ENCODE results near the gene HSPA1A. TPM values are rescaled to one million over a fixed set of nuclear protein-coding genes. Genes with fewer than 3 reads are reported as not detected.

Gene HSPA1A
- total and polyA plus RNA-seq, 2 donors (not counting 1 experiment from before 2014, with no cell fraction given) = 66.3 to 70.0 TPM

- H3K36me3 ChIP-seq (ENCODE audit: control insufficient read depth, insufficient read depth, low read length) = peaks cover 2% of the 10 kb centered on the region
Observed at GRCh38 chr6:31844507-31844906, 29.2 kb downstream of the HSPA1A start.

DNA sequence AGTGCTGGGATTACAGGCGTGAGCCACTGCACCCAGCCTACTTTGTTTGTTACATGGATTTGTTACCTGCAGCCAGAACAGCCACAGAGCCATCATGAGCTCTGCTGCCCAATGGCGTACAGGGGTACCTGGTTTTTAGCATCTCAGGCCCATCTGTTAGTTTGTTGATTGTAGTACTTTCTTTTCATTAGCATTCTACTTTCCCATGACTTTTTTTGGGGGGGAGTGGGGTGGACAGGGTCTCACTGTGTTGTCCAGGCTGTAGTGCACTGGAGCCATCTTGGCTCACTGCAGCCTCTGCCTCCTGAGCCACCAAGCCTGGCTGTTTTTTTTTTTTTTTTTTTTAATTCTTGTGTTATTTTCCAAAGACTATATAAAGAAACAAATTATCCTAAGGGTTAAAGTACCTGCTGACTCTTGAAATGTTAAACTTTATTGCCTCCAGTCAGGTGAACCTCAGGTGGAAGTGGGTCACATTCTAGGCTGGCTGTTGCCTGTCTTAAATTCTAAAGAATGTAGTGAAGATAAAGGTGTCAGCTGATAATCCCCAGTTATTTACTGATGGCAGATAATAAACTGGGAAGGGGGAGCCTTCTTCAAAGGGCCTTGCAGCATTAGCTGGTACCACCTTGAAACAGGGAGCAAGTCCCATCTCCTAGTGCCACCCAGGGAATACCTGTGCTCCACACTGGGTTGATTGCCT is 32.1 kb downstream of the HSPA1A start:
- Histone ChIP-seq H4K20me1 (ENCODE audit: control insufficient read depth, extremely low read depth, insufficient read depth, low read length) (no peaks in the 10 kb centered on the region), H3K4me1 (ENCODE audit: control insufficient read depth, extremely low read depth, insufficient read depth, low read length) (no peaks in the 10 kb centered on the region), H3K9ac (ENCODE audit: insufficient read depth, low read length) (no peak overlapping the region), H3K27me3 (ENCODE audit: control insufficient read depth, insufficient read depth, low read length) (no peaks in the 10 kb centered on the region), H3K4me3 (replicated peaks in 1 of 4; ENCODE audit: control extremely low read depth in 1 of 4, insufficient read depth in 1 of 4, low read depth in 3 of 4, low read length in 4 of 4) (no peak overlapping the region), H3K4me2 (ENCODE audit: extremely low read depth, insufficient read depth, low read length) (no peak overlapping the region), H3K79me2 (ENCODE audit: control insufficient read depth, insufficient read depth, low read length) (no peaks in the 10 kb centered on the region), H3K9me3 (ENCODE audit: control insufficient read depth, insufficient read depth, low read depth, low read length) (no peaks in the 10 kb centered on the region), H3K36me3 (ENCODE audit: control insufficient read depth, insufficient read depth, low read length) (no peaks in the 10 kb centered on the region), H2AFZ (ENCODE audit: low read length) (no peak overlapping the region), H3K27ac (ENCODE audit: insufficient read depth, low read length) (no peak overlapping the region)
- no peak for TF ChIP-seq EZH2 (IDR thresholded peaks at IDR 0.05; ENCODE audit: low read length, missing control alignments)
- TF ChIP-seq CTCF (conservative IDR thresholded peaks at IDR 0.05 in 1 of 2, IDR thresholded peaks at IDR 0.05 in 1 of 2; ENCODE audit: low read depth in 1 of 2, low read length in 2 of 2) = no peak
- DNase-seq (ENCODE audit: low read depth in 2 of 2) = no peak

More at GRCh38 chr6:31844507-31844906, 29.2 kb downstream of the HSPA1A start:
- Histone ChIP-seq H3K27ac (ENCODE audit: insufficient read depth, low read length) (no peak overlapping the region), H2AFZ (ENCODE audit: low read length) (no peak overlapping the region), H3K4me1 (ENCODE audit: control insufficient read depth, extremely low read depth, insufficient read depth, low read length) (no peaks in the 10 kb centered on the region), H3K4me3 (replicated peaks in 1 of 4; ENCODE audit: control extremely low read depth in 1 of 4, insufficient read depth in 1 of 4, low read depth in 3 of 4, low read length in 4 of 4) (no peak overlapping the region), H4K20me1 (ENCODE audit: control insufficient read depth, extremely low read depth, insufficient read depth, low read length) (no peaks in the 10 kb centered on the region), H3K27me3 (ENCODE audit: control insufficient read depth, insufficient read depth, low read length) (no peaks in the 10 kb centered on the region), H3K79me2 (ENCODE audit: control insufficient read depth, insufficient read depth, low read length) (no peaks in the 10 kb centered on the region), H3K9ac (ENCODE audit: insufficient read depth, low read length) (no peak overlapping the region), H3K9me3 (ENCODE audit: control insufficient read depth, insufficient read depth, low read depth, low read length) (no peaks in the 10 kb centered on the region), H3K4me2 (ENCODE audit: extremely low read depth, insufficient read depth, low read length) (no peak overlapping the region)
- DNase-seq (ENCODE audit: low read depth in 2 of 2) = no peak
- TF ChIP-seq EZH2 (IDR thresholded peaks at IDR 0.05; ENCODE audit: low read length, missing control alignments) = no peak
- TF ChIP-seq CTCF (conservative IDR thresholded peaks at IDR 0.05 in 1 of 2, IDR thresholded peaks at IDR 0.05 in 1 of 2; ENCODE audit: low read depth in 1 of 2, low read length in 2 of 2) = no peak

- H3K27me3 ChIP-seq (ENCODE audit: control insufficient read depth, insufficient read depth, low read length) = no peaks in the 10 kb centered on the region
- no peak overlapping the region for H3K9ac ChIP-seq (ENCODE audit: insufficient read depth, low read length)
- no peaks in the 10 kb centered on the region for H3K36me3 ChIP-seq (ENCODE audit: control insufficient read depth, insufficient read depth, low read length)
- no peak overlapping the region for H3K4me2 ChIP-seq (ENCODE audit: extremely low read depth, insufficient read depth, low read length)
- no peak overlapping the region for H2AFZ ChIP-seq (ENCODE audit: low read length)
- H3K27ac ChIP-seq (ENCODE audit: insufficient read depth, low read length) = no peak overlapping the region
- H3K4me1 ChIP-seq (ENCODE audit: control insufficient read depth, extremely low read depth, insufficient read depth, low read length) = no peaks in the 10 kb centered on the region
- no peaks in the 10 kb centered on the region for H4K20me1 ChIP-seq (ENCODE audit: control insufficient read depth, extremely low read depth, insufficient read depth, low read length)
- no peak overlapping the region for H3K4me3 ChIP-seq (replicated peaks in 1 of 4; ENCODE audit: control extremely low read depth in 1 of 4, insufficient read depth in 1 of 4, low read depth in 3 of 4, low read length in 4 of 4)
- H3K9me3 ChIP-seq (ENCODE audit: control insufficient read depth, insufficient read depth, low read depth, low read length) = no peaks in the 10 kb centered on the region
- no peak for TF ChIP-seq CTCF (conservative IDR thresholded peaks at IDR 0.05 in 1 of 2, IDR thresholded peaks at IDR 0.05 in 1 of 2; ENCODE audit: low read depth in 1 of 2, low read length in 2 of 2)
- TF ChIP-seq EZH2 (IDR thresholded peaks at IDR 0.05; ENCODE audit: low read length, missing control alignments) = no peak
- no peaks in the 10 kb centered on the region for H3K79me2 ChIP-seq (ENCODE audit: control insufficient read depth, insufficient read depth, low read length)
- no peak for DNase-seq (ENCODE audit: low read depth in 2 of 2)
Observed at GRCh38 chr6:31850765-31851484, 35.6 kb downstream of the HSPA1A start.
